Amygdala (tissue), 56 donors: Measurements from ENCODE around the gene SND1.

ENCODE experiments used
- DNase-seq, 56 donors: peaks; one replicate each; lab custom pipeline; 2025; lab: John Stamatoyannopoulos, UW

SND1 gene

GRCh38 chr7:127850195-127850594, 198.2 kb downstream of the SND1 start:
- DNase-seq: no peak

DNA sequence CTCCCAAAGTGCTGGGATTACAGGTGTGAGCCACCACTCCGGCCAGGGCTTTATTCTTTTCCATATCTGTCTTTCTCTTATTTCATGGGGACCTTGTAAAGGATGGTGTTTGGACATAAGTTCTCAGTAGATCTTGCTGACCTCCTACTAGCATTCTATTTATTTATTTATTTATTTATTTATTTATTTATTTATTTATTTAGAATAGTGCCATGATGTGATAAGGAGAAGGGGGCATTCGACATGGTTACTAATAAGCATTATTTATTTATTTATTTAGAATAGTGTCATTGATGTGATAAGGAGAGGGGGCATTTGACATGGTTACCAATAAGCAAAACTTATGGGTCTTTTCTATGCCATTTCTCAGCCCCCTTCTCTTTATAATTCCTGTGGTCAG, 202.4 kb downstream of the SND1 start:
- DNase-seq: no peak

DNA sequence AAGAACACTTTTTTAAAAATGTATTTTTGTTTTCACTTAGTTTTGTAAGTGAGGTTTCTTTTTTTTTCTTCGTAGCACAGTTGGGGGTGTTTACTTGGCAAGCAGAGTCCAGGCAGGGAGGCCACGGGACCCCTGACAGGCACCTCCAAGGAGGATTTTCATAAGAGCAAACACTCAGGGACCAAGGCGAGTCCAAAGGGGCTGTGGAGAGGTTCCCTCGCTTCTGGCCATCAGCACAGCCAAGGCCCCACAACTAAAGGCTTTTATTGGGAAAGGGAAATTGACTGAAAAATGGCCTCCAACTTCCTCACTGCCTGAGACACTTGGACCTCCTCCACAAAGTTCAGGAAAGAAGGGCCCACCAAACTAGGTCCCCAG, 205.5 kb downstream of the SND1 start:
- DNase-seq: no peak

- DNase-seq: no peak
These were observed 206.3 kb downstream of the SND1 start for GRCh38 chr7:127858091-127858914.

DNA sequence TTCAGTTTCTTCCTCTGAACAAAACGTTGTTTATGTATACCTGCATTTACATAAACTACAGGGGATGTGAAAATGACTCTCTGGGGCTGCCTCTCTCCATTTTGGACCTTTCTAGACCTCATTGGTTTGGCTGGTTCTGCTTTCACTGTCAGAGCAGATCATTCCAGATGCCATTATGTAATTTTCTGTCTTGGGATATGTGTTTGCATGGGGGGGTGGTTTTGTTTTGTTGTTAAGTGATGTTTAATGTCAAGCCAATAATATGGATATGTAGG, 206.9 kb downstream of the SND1 start:
- DNase-seq: no peak

GRCh38 chr7:127859330-127859729, 207.3 kb downstream of the SND1 start:
- no peak for DNase-seq

GRCh38 chr7:127862525-127862924, 210.5 kb downstream of the SND1 start:
- no peak for DNase-seq

GRCh38 chr7:127863082-127863481, 211.1 kb downstream of the SND1 start:
- DNase-seq: no peak

- DNase-seq: no peak
These were observed 213.5 kb downstream of the SND1 start for GRCh38 chr7:127865466-127865865.

- no peak for DNase-seq
These were observed 218.4 kb downstream of the SND1 start for GRCh38 chr7:127870231-127870907.

DNA sequence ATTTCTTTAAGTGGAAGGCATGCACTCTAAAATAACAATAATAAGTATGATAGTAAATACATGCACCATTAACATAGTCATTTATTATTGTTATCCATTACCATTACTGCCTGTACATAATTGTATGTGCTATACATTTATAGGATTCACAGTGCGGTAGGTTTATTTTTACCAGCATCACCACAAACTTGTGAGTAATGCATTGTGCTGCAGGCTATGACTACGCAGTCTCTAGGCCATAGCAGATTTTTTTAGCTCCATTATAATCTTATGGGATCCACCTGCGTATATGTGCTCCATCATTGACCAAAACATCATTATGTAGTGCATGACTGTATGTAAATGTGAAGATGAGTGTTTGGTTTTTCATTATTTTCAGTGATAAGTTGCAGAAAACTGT, 219.2 kb downstream of the SND1 start:
- no peak for DNase-seq

GRCh38 chr7:127872122-127872521, 220.1 kb downstream of the SND1 start:
- DNase-seq: no peak

GRCh38 chr7:127873151-127873550, 221.2 kb downstream of the SND1 start:
- no peak for DNase-seq

DNA sequence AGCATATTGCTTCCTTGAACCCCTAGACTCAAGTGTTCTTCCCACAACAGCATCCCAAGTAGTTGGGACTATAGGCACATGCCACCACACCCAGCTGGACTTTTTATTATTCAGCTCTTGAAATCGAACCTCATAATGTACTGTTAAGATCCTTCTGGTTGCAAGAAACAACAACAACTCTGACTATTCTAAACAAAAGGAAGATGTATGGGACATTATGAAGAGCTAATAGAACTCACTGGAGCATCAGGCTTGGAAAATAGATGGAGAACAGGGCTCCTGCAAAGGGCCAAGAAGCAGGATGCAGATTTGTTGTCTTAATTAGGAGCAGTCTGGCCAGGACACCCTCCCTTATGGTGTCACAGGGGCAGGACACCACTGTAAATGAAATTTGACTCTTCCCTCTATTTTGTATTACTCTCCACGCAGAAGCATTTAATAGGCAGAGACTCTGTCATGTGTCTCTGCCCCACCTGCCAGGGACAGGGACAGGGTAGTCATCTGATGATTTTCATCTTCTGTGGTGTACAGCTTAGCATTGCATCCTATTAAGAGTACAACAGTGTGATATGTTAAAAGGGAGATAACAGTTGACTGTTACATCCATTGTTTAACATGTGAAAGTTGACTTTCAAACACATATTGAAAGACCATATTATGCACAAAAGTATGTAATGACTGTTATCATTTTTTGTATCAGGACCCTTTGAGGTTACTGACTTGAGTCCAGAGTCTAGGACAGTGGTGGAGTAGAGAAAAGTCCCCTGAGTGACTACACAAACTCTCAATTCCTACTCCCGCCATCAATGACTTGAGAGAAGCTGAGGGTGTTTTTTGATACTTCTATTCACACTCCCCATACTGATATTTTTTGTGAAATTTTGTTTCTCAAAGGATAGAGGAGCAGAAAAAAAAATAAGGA, 222.0 kb downstream of the SND1 start:
- DNase-seq: no peak

DNA sequence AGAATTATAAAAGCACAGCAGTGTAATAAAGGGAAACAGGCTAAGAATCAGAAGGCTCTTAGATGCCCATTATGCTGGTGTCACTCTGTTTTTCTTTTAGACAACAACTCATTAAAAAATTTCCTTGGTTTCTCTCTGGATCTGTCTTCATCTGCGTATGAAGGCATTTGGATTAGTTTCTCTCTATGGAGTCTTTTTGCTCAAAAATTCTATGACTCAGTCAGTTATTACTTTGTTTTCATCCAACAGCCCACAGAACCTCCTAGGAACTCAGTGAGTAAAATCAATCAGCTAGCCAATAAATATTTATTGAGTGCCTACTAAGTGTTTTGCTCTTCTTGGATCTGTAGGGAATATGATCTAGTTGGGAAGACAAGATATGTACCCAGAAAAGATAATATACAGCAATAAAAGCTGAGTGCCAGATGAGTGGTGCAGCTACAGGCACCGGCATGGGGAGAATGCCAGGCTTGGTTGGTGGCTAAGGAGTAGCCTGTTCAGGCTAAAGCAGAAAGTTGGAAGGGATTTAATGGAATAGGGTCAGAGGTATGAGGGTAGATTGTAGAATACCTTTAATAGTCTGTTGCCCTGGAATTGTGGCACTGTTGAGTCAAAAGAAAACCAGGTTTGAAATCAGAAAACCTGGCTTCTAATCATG, 223.1 kb downstream of the SND1 start:
- no peak for DNase-seq

GRCh38 chr7:127876393-127876792, 224.4 kb downstream of the SND1 start:
- no peak for DNase-seq

DNA sequence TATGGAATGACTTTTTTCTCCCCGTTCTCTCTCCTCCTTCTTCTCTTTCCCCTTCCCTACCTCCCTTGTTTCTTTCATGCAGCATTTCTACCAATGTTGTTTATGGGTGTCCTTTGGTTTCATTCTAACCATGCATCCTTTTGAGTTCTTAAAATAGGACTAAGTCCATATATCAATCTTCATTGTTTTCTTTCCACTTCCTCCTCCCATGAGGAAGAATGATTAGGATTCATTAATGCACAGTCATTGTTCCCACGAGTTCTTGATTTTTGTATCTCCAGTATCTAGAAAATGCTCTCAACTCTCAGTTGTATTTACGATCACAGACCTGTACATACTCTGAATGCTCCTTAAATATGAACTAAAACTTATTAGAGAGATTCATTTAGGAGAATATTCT, 226.0 kb downstream of the SND1 start:
- DNase-seq: no peak

- DNase-seq: no peak
These were observed 226.8 kb downstream of the SND1 start for GRCh38 chr7:127878791-127879190.

GRCh38 chr7:127879436-127879835, 227.4 kb downstream of the SND1 start:
- no peak for DNase-seq

DNA sequence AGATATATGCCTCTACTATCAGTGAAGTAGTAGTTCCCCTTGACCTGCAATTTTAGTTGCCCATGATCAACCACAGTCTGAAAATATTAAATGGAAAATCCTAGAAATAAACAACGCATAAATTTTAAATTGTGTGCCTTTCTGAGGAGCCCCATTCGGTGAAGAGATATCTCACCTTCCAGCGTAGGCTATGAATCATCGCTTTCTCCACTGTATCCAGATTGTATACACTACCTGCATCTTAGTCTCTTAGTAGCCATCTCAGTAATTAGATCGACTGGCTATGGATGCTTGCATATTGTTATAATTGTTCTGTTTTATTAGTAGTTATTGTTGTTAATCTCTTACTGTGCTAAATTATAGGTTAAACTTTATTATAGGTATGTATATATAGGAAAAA, 227.9 kb downstream of the SND1 start:
- no peak for DNase-seq

- no peak for DNase-seq
These were observed 228.5 kb downstream of the SND1 start for GRCh38 chr7:127880454-127880853.
